Natural killer cell (primary cell): Measurements from ENCODE around the gene CD2AP. TPM values are rescaled to one million over a fixed set of nuclear protein-coding genes. Genes with fewer than 3 reads are reported as not detected.

ENCODE experiments used
- ATAC-seq, 3 donors: fragments of 150-1000 bp in 2 of 3; fragments of 200-7000 bp in 1 of 3; cut with Tn5 transposase; 1 replicate in 1 of 3; 2 replicates in 2 of 3; pipeline ENCODE4 v1.10.0; 2021; ENCODE audit warnings: mild to moderate bottlenecking in 2 of 3, moderate library complexity in 2 of 3
- DNase-seq, 2 donors: peaks; one replicate each; pipeline versions ENCODE4 v3.0.0 to v3.0.0-alpha.2; 2013 to 2021; ENCODE audit warnings: mixed read lengths in 1 of 2
- H3K27ac ChIP-seq: one replicate; pipeline ENCODE4 v1.5.1; 2013; ENCODE audit warnings: mild to moderate bottlenecking, low read length
- H3K27me3 ChIP-seq: one replicate; pipeline ENCODE4 v1.6.1; 2013; ENCODE audit warnings: low read length; ENCODE audit not compliant: control insufficient read depth, insufficient read depth
- H3K36me3 ChIP-seq: one replicate; pipeline ENCODE4 v1.6.1; 2013; ENCODE audit warnings: low read length; ENCODE audit not compliant: control insufficient read depth, insufficient read depth
- H3K4me1 ChIP-seq: one replicate; pipeline ENCODE4 v1.6.1; 2013; ENCODE audit warnings: low read length; ENCODE audit not compliant: control insufficient read depth, insufficient read depth
- H3K4me3 ChIP-seq: one replicate; pipeline ENCODE4 v1.5.1; 2013; ENCODE audit warnings: low read length
- H3K9me3 ChIP-seq: one replicate; pipeline ENCODE4 v1.6.1; 2013; ENCODE audit warnings: low read length; ENCODE audit not compliant: control insufficient read depth, insufficient read depth
- H3K27ac Mint-ChIP-seq, 2 donors: one replicate each; pipeline ENCODE4 v1.8.0; 2022; ENCODE audit warnings: mild to moderate bottlenecking in 2 of 2, mixed read lengths in 2 of 2, moderate library complexity in 1 of 2
- H3K27me3 Mint-ChIP-seq, 2 donors: one replicate each; pipeline ENCODE4 v1.8.0; 2022; ENCODE audit warnings: low read depth in 2 of 2, mixed read lengths in 2 of 2
- H3K36me3 Mint-ChIP-seq: one replicate; pipeline ENCODE4 v1.8.0; 2022; ENCODE audit warnings: mixed read lengths
- H3K4me1 Mint-ChIP-seq, 2 donors: one replicate each; pipeline ENCODE4 v1.8.0; 2022; ENCODE audit warnings: mixed read lengths in 2 of 2
- H3K4me3 Mint-ChIP-seq: one replicate; pipeline ENCODE4 v1.8.0; 2022; ENCODE audit warnings: mild to moderate bottlenecking, moderate library complexity, mixed read lengths
- H3K9me3 Mint-ChIP-seq, 2 donors: one replicate each; pipeline ENCODE4 v1.8.0; 2022; ENCODE audit warnings: mixed read lengths in 2 of 2
- CTCF ChIP-seq: fragments of 200-600 bp; IDR thresholded peaks from one replicate; pipeline ENCODE4 v1.8.0; 2022; ENCODE audit warnings: antibody characterized with exemption
- WGBS: methylation state at CpG from one replicate; pipeline ENCODE4 v1.1.7; 2013; ENCODE audit warnings: missing lambda C conversion rate; ENCODE audit not compliant: insufficient coverage; 5-methylcytosine and 5-hydroxymethylcytosine counted together
- intact Hi-C: fragments of 100-400 bp; cut with micrococcal nuclease; formaldehyde crosslinking; loops from one replicate; pipeline ENCODE4 v1.14.2; 2022
- total RNA-seq, 4 donors: library from RNA; stranded (reverse); fragments of 120-200 nt in 1 of 4; gene quantifications; one replicate each; pipeline versions ENCODE4 v1.2.3 to v1.2.4, GENCODE V29; 2013 to 2022

The CD2AP gene
- total RNA-seq, 3 donors from 2014 or later (not counting 1 experiment from before 2014, with no cell fraction given) = 23.8 to 26.3 (median 26.3) TPM

GRCh38 chr6:47587493-47587892, 109.9 kb downstream of the CD2AP start:
- Histone ChIP-seq H3K36me3 (peaks cover 18% of the 10 kb centered on the region), H3K27ac (no peak overlapping the region), H3K4me3 (no peak overlapping the region), H3K9me3 (no peaks in the 10 kb centered on the region), H3K4me1 (no peaks in the 10 kb centered on the region), H3K27me3 (no peaks in the 10 kb centered on the region)
- ATAC-seq = no peak
- Mint-ChIP-seq H3K9me3 (no peaks in the 10 kb centered on the region), H3K27ac (no peak overlapping the region), H3K4me3 (no peak overlapping the region), H3K27me3 (no peaks in the 10 kb centered on the region), H3K4me1 (peaks cover 0 to 3% of the 10 kb centered on the region in 2 donors), H3K36me3 (peaks cover 7% of the 10 kb centered on the region)
- intact Hi-C loops = no loop called here
- no peak for TF ChIP-seq CTCF
- no peak for DNase-seq

GRCh38 chr6:47592131-47592840, 114.7 kb downstream of the CD2AP start:
- H3K36me3 Mint-ChIP-seq = peaks cover 7% of the 10 kb centered on the region
- no peak for ATAC-seq
- H3K36me3 ChIP-seq = peaks cover 23% of the 10 kb centered on the region
- H3K27ac ChIP-seq = no peak overlapping the region
- H3K4me1 Mint-ChIP-seq = peaks cover 0 to 6% of the 10 kb centered on the region in 2 donors
- peak in 1 of 2 donors; percentile 5 for DNase-seq
- H3K9me3 ChIP-seq = no peaks in the 10 kb centered on the region
- H3K27ac Mint-ChIP-seq = no peak overlapping the region
- H3K4me3 Mint-ChIP-seq = no peak overlapping the region
- no peaks in the 10 kb centered on the region for H3K27me3 ChIP-seq
- H3K4me3 ChIP-seq = no peak overlapping the region
- intact Hi-C loops = no loop called here
- no peaks in the 10 kb centered on the region for H3K9me3 Mint-ChIP-seq
- H3K4me1 ChIP-seq = no peaks in the 10 kb centered on the region
- TF ChIP-seq CTCF = no peak
- no peaks in the 10 kb centered on the region for H3K27me3 Mint-ChIP-seq
- 93% methylated on average over 2 of the region's 3 CpGs for WGBS

- no peaks in the 10 kb centered on the region for H3K9me3 ChIP-seq
- no peak overlapping the region for H3K27ac Mint-ChIP-seq
- H3K4me1 ChIP-seq = no peaks in the 10 kb centered on the region
- H3K27me3 Mint-ChIP-seq = no peaks in the 10 kb centered on the region
- no peak overlapping the region for H3K27ac ChIP-seq
- intact Hi-C loops = no loop called here
- DNase-seq = no peak
- H3K36me3 Mint-ChIP-seq = no peaks in the 10 kb centered on the region
- no peak for TF ChIP-seq CTCF
- H3K4me1 Mint-ChIP-seq = peaks cover 0 to 6% of the 10 kb centered on the region in 2 donors
- H3K27me3 ChIP-seq = no peaks in the 10 kb centered on the region
- no peak overlapping the region for H3K4me3 Mint-ChIP-seq
- ATAC-seq = no peak
- H3K4me3 ChIP-seq = no peak overlapping the region
- H3K9me3 Mint-ChIP-seq = no peaks in the 10 kb centered on the region
- peaks cover 30% of the 10 kb centered on the region for H3K36me3 ChIP-seq
- WGBS = 94% methylated on average over 3 of the region's 3 CpGs
Measured at GRCh38 chr6:47593979-47594378, 116.4 kb downstream of the CD2AP start.

GRCh38 chr6:47595785-47596184, 118.2 kb downstream of the CD2AP start:
- no peak for DNase-seq
- Histone ChIP-seq H3K9me3 (no peaks in the 10 kb centered on the region), H3K36me3 (peaks cover 34% of the 10 kb centered on the region), H3K4me1 (no peaks in the 10 kb centered on the region), H3K27me3 (no peaks in the 10 kb centered on the region), H3K4me3 (no peak overlapping the region), H3K27ac (no peak overlapping the region)
- ATAC-seq = no peak
- H3K36me3 Mint-ChIP-seq = no peaks in the 10 kb centered on the region
- H3K27ac Mint-ChIP-seq = no peak overlapping the region
- H3K27me3 Mint-ChIP-seq = no peaks in the 10 kb centered on the region
- 95% methylated on average over 1 of the region's 1 CpG for WGBS
- intact Hi-C loops = no loop called here
- no peak overlapping the region for H3K4me3 Mint-ChIP-seq
- peaks cover 0 to 6% of the 10 kb centered on the region in 2 donors for H3K4me1 Mint-ChIP-seq
- no peaks in the 10 kb centered on the region for H3K9me3 Mint-ChIP-seq
- TF ChIP-seq CTCF = no peak
